Right lobe of liver (tissue), 4 donors: ENCODE results near the gene CHMP1B.

Source experiments
- CTCF ChIP-seq, 4 donors: fragments of 200-600 bp in 3 of 4; fragments of 450-650 bp in 1 of 4; IDR thresholded peaks; one replicate each; pipeline versions ENCODE4 v1.5.1 to v1.8.0; 2016 to 2022; ENCODE audit warnings: antibody characterized with exemption in 4 of 4, mild to moderate bottlenecking in 2 of 4
- POLR2A ChIP-seq: fragments of 450-650 bp; IDR thresholded peaks from one replicate; pipeline ENCODE4 v1.6.1; 2017; ENCODE audit warnings: antibody characterized with exemption, mild to moderate bottlenecking
- donor health status: DM: no; HTN: no; CAD: no.
- donor health status: DM: no; HTN: no; CAD: no.
- donor health status: DM: no; HTN: yes; CAD: no.

GRCh38 chr18:11877497-11878135 is 26.4 kb downstream of the CHMP1B start:
- TF ChIP-seq CTCF (IDR thresholded peaks at IDR 0.05) = no peak
- TF ChIP-seq POLR2A = no peak
